NOMO-1 (cell line): ENCODE data around the gene PRPSAP1.
"Not testable (repeated sequence)": the region's sequence is repeated elsewhere in the genome, so short reads cannot be mapped to it uniquely, and the experiment has no call there.

ENCODE experiments used
- DNase-seq, 2 experiments: peaks; one replicate each; lab custom pipeline; 2025; ENCODE audit not compliant: unreplicated experiment in 2 of 2; lab: John Stamatoyannopoulos, UW

The PRPSAP1 gene

GRCh38 chr17:76268015-76268749 is 85.5 kb downstream of the PRPSAP1 start:
- DNase-seq = peak; percentile 81 to 88

GRCh38 chr17:76267581-76268001 is 86.1 kb downstream of the PRPSAP1 start:
- DNase-seq = not testable (repeated sequence)

GRCh38 chr17:76267051-76267576 is 86.6 kb downstream of the PRPSAP1 start:
- DNase-seq = peak in 1 of 2 experiments; percentile 0

- peak in 1 of 2 experiments; percentile 12 for DNase-seq
Measured at GRCh38 chr17:76266244-76266938, 87.3 kb downstream of the PRPSAP1 start.

GRCh38 chr17:76265624-76266243 is 88.0 kb downstream of the PRPSAP1 start:
- DNase-seq = peak; percentile 14 to 17

GRCh38 chr17:76264755-76265623 is 88.7 kb downstream of the PRPSAP1 start, which contains the start of gene UBALD2:
TSS of gene UBALD2 (plus strand) at chr17:76265348. CDS start at chr17:76265506, 158 bp downstream.
- peak; percentile 100 for DNase-seq

GRCh38 chr17:76264425-76264754 is 89.3 kb downstream of the PRPSAP1 start:
- DNase-seq = no peak

GRCh38 chr17:76263896-76264295 is 89.8 kb downstream of the PRPSAP1 start:
- no peak for DNase-seq

GRCh38 chr17:76262732-76263344 is 90.9 kb downstream of the PRPSAP1 start:
- peak; percentile 78 to 82 for DNase-seq

GRCh38 chr17:76261421-76262215 is 92.1 kb downstream of the PRPSAP1 start:
- DNase-seq = no peak

- DNase-seq = no peak
Measured at GRCh38 chr17:76260669-76261068, 93.0 kb downstream of the PRPSAP1 start.

- no peak for DNase-seq
Measured at GRCh38 chr17:76260220-76260619, 93.5 kb downstream of the PRPSAP1 start.
